ENCODE measurements around the gene C4orf36. TPM values are rescaled to one million over a fixed set of nuclear protein-coding genes. Genes with fewer than 3 reads are reported as not detected.

Gene C4orf36
- total and polyA plus RNA-seq, 2 of the 8 experiments (the other 6 are each of a cell fraction or from before 2014, with no cell fraction given) = 1.2 to 1.5 TPM

- no peak for TF ChIP-seq TBP (IDR thresholded peaks at IDR 0.05; ENCODE audit: low read depth, low read length)
These were observed 26.4 kb upstream of the C4orf36 start (continued) for GRCh38 chr4:86918539-86919072.

Data from H1 (cell line).